GM23248 (cell line): ENCODE data around the gene EFCAB11.

Experiments used
- EZH2 ChIP-seq: fragments of 200-600 bp; sonication (generic); IDR thresholded peaks from 2 replicates; pipeline ENCODE4 v1.6.1; 2018; ENCODE audit warnings: antibody characterized with exemption, mild to moderate bottlenecking; ENCODE audit not compliant: insufficient read depth, poor library complexity, severe bottlenecking
- EZH2phosphoT487 ChIP-seq: fragments of 200-600 bp; sonication (generic); IDR thresholded peaks from 2 replicates; pipeline ENCODE4 v1.6.1; 2018; ENCODE audit warnings: antibody characterized with exemption, moderate library complexity, mild to moderate bottlenecking, low read depth; ENCODE audit not compliant: insufficient read depth

GRCh38 chr14:89892953-89893352 is 61.6 kb downstream of the EFCAB11 start:
- TF ChIP-seq EZH2 (no peak), EZH2phosphoT487 (no peak)
